ENCODE results near the gene MOB2. TPM values are rescaled to one million over a fixed set of nuclear protein-coding genes. Genes with fewer than 3 reads are reported as not detected.

Gene MOB2
- total and polyA plus RNA-seq, 9 donors, result 28.5 to 50.1 (median 32.0) TPM

GRCh38 chr11:1479006-1479677 is 7.4 kb downstream of the MOB2 start:
- Histone ChIP-seq H3K36me3 (no peaks in the 10 kb centered on the region), H3K4me3 (no peak overlapping the region), H3K9me3 (no peaks in the 10 kb centered on the region), H3K27ac (no peak overlapping the region), H3K4me1 (ENCODE audit: insufficient read depth) (peaks cover 18% of the 10 kb centered on the region), H3K27me3 (no peaks in the 10 kb centered on the region)
- intact Hi-C loops (cut with DNase I), result no loop called here
- WGBS, 3 donors, result 81 to 84% (median 83%) methylated on average over 9 of the region's 9 CpGs
- DNase-seq, result peak in 4 of 5 donors; percentile 18 to 37 (median 24)
- no peak for TF ChIP-seq POLR2A (IDR thresholded peaks at IDR 0.05)
- no peak for TF ChIP-seq CTCF (IDR thresholded peaks at IDR 0.05)
- TF ChIP-seq EP300 (IDR thresholded peaks at IDR 0.05), result no peak

- 85 to 89% (median 86%) methylated on average over 8 to 9 of the region's 9 CpGs for WGBS, 3 donors
- peak in 2 of 5 donors; percentile 11 to 12 for DNase-seq
- H3K4me1 ChIP-seq (ENCODE audit: insufficient read depth), result peaks cover 16% of the 10 kb centered on the region
- H3K27me3 ChIP-seq, result no peaks in the 10 kb centered on the region
- no peak overlapping the region for H3K4me3 ChIP-seq
- intact Hi-C loops (cut with DNase I), result no loop called here
- no peaks in the 10 kb centered on the region for H3K36me3 ChIP-seq
- H3K27ac ChIP-seq, result no peak overlapping the region
- TF ChIP-seq EP300 (IDR thresholded peaks at IDR 0.05) (no peak), POLR2A (IDR thresholded peaks at IDR 0.05) (no peak), CTCF (IDR thresholded peaks at IDR 0.05) (no peak)
- no peaks in the 10 kb centered on the region for H3K9me3 ChIP-seq
These were observed 8.0 kb downstream of the MOB2 start for GRCh38 chr11:1478544-1478943.

GRCh38 chr11:1478011-1478410 is 8.6 kb downstream of the MOB2 start:
- Histone ChIP-seq H3K9me3 (no peaks in the 10 kb centered on the region), H3K4me3 (no peak overlapping the region), H3K27me3 (no peaks in the 10 kb centered on the region), H3K27ac (no peak overlapping the region), H3K36me3 (no peaks in the 10 kb centered on the region), H3K4me1 (ENCODE audit: insufficient read depth) (peaks cover 11% of the 10 kb centered on the region)
- WGBS, 3 donors, result 90 to 96% (median 92%) methylated on average over 13 of the region's 13 CpGs
- intact Hi-C loops (cut with DNase I), result no loop called here
- peak in 3 of 5 donors; percentile 12 to 17 (median 13) for DNase-seq
- no peak for TF ChIP-seq EP300 (IDR thresholded peaks at IDR 0.05)
- no peak for TF ChIP-seq CTCF (IDR thresholded peaks at IDR 0.05)
- no peak for TF ChIP-seq POLR2A (IDR thresholded peaks at IDR 0.05)

- Histone ChIP-seq H3K4me3 (no peak overlapping the region), H3K27ac (no peak overlapping the region), H3K27me3 (no peaks in the 10 kb centered on the region), H3K36me3 (no peaks in the 10 kb centered on the region), H3K9me3 (no peaks in the 10 kb centered on the region), H3K4me1 (ENCODE audit: insufficient read depth) (peaks cover 6% of the 10 kb centered on the region)
- DNase-seq, result peak in 1 of 5 donors; percentile 11
- WGBS, 3 donors, result 87 to 90% (median 88%) methylated on average over 20 of the region's 20 CpGs
- intact Hi-C loops (cut with DNase I), result no loop called here
- TF ChIP-seq EP300 (IDR thresholded peaks at IDR 0.05) (no peak), CTCF (IDR thresholded peaks at IDR 0.05) (no peak), POLR2A (IDR thresholded peaks at IDR 0.05) (no peak)
These were observed 9.4 kb downstream of the MOB2 start for GRCh38 chr11:1476940-1477736.

All from ovary (tissue), 9 donors.